Right atrium auricular region (tissue), 2 donors: ENCODE measurements around the gene AGTPBP1. TPM values are rescaled to one million over a fixed set of nuclear protein-coding genes. Genes with fewer than 3 reads are reported as not detected.

Experiments used
- DNase-seq: peaks from one replicate; pipeline ENCODE4 v3.0.0-alpha.2; 2019; ENCODE audit warnings: low spot score
- H3K27ac ChIP-seq, 2 donors: fragments of 200-600 bp; sonication (generic); 1 replicate in 1 of 2; 2 replicates in 1 of 2; pipeline ENCODE4 v1.5.1; 2016 to 2019
- H3K27me3 ChIP-seq, 2 donors: fragments of 200-600 bp; sonication (generic); one replicate each; pipeline versions ENCODE4 v1.5.1 to v1.6.0; 2017 to 2019
- H3K36me3 ChIP-seq: fragments of 200-600 bp; sonication (generic); one replicate; pipeline ENCODE4 v1.5.1; 2016
- H3K4me1 ChIP-seq, 2 donors: fragments of 200-600 bp; sonication (generic); one replicate each; pipeline versions ENCODE4 v1.5.1 to v1.6.0; 2017 to 2019
- H3K4me3 ChIP-seq, 2 donors: fragments of 200-600 bp; sonication (generic); 1 replicate in 1 of 2; 2 replicates in 1 of 2; pipeline ENCODE4 v1.5.1; 2017 to 2019; ENCODE audit warnings: mild to moderate bottlenecking in 1 of 2, moderate library complexity in 1 of 2
- H3K9me3 ChIP-seq, 2 donors: fragments of 200-600 bp; sonication (generic); one replicate each; pipeline ENCODE4 v1.5.1; 2019
- total RNA-seq, 2 donors: library from RNA; depleted of rRNA; stranded (reverse); fragments of >200 nt; gene quantifications; one replicate each; pipeline ENCODE4 v1.1.0, GENCODE V29; 2016
- TF ChIP-seq, protein P1 (sequence below), 2 donors: fragments of 200-600 bp; sonication (generic); IDR thresholded peaks; one replicate each; pipeline ENCODE4 v1.5.1; 2019; ENCODE audit warnings: antibody characterized with exemption in 2 of 2

The AGTPBP1 gene
- total RNA-seq, 2 donors from 2014 or later = 34.1 to 53.2 TPM

DNA sequence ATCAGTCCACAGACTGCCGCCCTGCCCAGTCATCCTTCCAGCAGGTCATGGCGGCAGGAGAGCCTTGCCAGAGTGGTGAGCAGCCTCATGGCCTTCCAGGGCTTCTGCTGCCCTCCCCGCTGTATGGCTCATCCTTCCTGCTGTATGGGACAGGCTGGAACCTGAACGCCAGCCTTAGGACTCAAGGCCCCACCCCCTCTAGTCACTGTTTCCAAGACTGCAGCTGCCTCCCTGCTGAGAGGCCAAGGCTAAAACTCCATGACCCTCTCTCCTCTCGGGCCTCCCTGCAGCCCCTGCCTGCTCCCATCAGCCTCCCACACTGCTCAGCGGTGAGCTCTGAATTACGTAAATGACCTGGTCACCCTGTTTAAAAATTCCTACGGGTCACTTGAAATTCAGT, 227.5 kb downstream of the AGTPBP1 start:
- H3K4me1 ChIP-seq = peaks cover 0 to 13% of the 10 kb centered on the region in 2 donors
- DNase-seq = no peak
- H3K4me3 ChIP-seq = no peak overlapping the region
- TF ChIP-seq, protein P1, sequence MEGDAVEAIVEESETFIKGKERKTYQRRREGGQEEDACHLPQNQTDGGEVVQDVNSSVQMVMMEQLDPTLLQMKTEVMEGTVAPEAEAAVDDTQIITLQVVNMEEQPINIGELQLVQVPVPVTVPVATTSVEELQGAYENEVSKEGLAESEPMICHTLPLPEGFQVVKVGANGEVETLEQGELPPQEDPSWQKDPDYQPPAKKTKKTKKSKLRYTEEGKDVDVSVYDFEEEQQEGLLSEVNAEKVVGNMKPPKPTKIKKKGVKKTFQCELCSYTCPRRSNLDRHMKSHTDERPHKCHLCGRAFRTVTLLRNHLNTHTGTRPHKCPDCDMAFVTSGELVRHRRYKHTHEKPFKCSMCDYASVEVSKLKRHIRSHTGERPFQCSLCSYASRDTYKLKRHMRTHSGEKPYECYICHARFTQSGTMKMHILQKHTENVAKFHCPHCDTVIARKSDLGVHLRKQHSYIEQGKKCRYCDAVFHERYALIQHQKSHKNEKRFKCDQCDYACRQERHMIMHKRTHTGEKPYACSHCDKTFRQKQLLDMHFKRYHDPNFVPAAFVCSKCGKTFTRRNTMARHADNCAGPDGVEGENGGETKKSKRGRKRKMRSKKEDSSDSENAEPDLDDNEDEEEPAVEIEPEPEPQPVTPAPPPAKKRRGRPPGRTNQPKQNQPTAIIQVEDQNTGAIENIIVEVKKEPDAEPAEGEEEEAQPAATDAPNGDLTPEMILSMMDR (IDR thresholded peaks at IDR 0.05) = no peak
- H3K36me3 ChIP-seq = no peaks in the 10 kb centered on the region
- H3K27ac ChIP-seq = no peak overlapping the region
- H3K27me3 ChIP-seq = no peaks in the 10 kb centered on the region
- no peaks in the 10 kb centered on the region for H3K9me3 ChIP-seq

DNA sequence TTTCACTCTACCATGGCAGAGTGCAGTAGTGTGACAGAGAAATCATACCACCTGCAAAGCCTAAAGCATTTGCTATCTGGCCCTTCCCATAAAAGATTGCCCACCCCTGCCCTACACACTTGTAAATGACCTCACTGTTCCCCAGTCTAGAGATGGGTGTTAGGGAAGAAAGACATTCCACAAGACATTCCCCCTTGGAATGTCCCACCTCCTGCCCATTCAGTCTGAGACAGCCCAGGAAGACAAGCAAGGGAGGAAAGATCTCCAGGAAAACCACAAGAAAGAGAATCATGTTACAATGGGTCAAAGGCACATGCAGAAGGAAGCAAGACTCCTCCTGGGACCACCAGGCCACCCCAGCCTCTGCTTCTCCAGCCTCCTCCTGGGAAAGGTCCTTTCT, 230.0 kb downstream of the AGTPBP1 start:
- Histone ChIP-seq H3K9me3 (no peaks in the 10 kb centered on the region), H3K4me3 (no peak overlapping the region), H3K27ac (no peak overlapping the region), H3K27me3 (no peaks in the 10 kb centered on the region), H3K4me1 (peaks cover 0 to 13% of the 10 kb centered on the region in 2 donors), H3K36me3 (no peaks in the 10 kb centered on the region)
- DNase-seq = no peak
- TF ChIP-seq, protein P1 (IDR thresholded peaks at IDR 0.05) = no peak

DNA sequence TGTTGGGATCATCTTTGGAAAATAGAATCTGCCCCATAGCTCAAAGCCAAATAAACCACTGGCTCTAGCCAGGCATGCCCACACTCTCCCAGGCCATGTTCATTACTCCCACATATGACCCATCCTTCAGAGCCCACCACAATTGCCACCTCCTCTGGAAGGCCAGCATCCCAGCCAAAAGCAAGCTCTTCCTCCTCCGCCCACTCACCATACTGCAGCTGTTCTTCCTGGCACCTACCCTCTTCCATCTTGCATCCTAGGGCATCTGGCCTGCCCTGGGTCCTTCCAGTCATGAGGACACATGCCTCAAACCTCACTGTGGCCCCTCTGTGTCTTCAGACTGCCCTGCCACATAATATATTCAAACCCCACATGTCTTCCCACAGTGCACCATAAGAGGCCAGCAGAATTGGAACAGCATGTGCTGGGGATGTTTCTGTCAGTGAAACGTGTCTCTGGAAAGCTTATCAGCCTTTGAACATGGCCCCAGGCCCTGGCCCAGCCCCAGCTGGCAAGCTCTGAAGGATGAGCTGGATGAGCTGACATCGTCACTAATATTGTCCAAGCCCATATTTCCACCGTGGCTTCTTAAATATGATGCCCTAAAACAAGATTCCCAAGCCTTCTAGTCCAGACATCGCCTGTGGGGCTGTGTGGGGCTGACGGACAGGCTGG, 230.8 kb downstream of the AGTPBP1 start:
- no peaks in the 10 kb centered on the region for H3K36me3 ChIP-seq
- TF ChIP-seq, protein P1 (IDR thresholded peaks at IDR 0.05) = no peak
- H3K27ac ChIP-seq = no peak overlapping the region
- no peaks in the 10 kb centered on the region for H3K27me3 ChIP-seq
- DNase-seq = no peak
- peaks cover 0 to 13% of the 10 kb centered on the region in 2 donors for H3K4me1 ChIP-seq
- no peaks in the 10 kb centered on the region for H3K9me3 ChIP-seq
- no peak overlapping the region for H3K4me3 ChIP-seq

DNA sequence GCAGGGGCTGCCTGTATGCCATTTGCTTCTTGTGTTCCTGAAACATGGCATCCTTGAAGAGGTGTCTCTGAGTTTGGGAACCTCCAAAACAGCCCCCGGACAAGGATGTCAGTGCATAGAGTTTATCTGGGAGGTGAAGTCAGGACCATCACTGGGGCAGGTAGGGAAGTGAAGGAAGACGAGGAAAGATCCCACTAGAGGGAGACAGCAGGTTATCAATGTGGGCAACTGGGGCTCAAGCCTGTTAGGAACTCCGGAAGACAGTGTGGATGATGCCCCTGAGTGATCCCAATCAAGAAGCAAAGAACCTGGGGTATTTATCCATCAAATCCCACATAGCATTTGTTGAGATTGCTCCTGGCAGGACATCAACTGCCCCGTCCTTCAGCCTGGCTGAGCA, 233.1 kb downstream of the AGTPBP1 start:
- Histone ChIP-seq H3K4me3 (no peak overlapping the region), H3K36me3 (no peaks in the 10 kb centered on the region), H3K27ac (no peak overlapping the region), H3K4me1 (peaks cover 0 to 13% of the 10 kb centered on the region in 2 donors), H3K27me3 (no peaks in the 10 kb centered on the region), H3K9me3 (no peaks in the 10 kb centered on the region)
- TF ChIP-seq, protein P1 (IDR thresholded peaks at IDR 0.05) = peak in 1 of 2 donors; percentile 32
- DNase-seq = no peak

DNA sequence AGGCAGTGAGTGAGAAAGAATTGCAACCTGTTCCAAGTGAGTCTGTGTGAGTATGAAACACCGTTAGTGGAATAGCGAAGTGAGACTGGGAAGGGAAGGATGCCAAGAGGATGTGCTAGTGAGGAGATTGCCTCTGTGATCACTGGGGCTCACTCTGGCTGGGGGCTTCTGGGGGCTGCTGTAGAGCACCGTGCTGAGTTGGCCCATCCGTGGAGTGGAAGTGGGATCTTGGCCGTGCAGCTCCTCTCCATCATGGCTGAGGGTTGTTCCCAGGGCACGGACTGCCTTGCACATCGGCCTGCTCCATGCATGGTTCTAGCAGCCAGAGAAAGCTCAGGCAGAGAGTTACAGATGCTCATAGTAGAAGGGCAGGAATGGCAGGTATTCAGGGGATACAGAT, 236.1 kb downstream of the AGTPBP1 start:
- no peaks in the 10 kb centered on the region for H3K27me3 ChIP-seq
- H3K36me3 ChIP-seq = no peaks in the 10 kb centered on the region
- no peak overlapping the region for H3K27ac ChIP-seq
- H3K4me1 ChIP-seq = peaks cover 0 to 4% of the 10 kb centered on the region in 2 donors
- DNase-seq = no peak
- H3K9me3 ChIP-seq = no peaks in the 10 kb centered on the region
- TF ChIP-seq, protein P1 (IDR thresholded peaks at IDR 0.05) = no peak
- H3K4me3 ChIP-seq = no peak overlapping the region
